ENCODE data around the gene CLSTN1. TPM values are rescaled to one million over a fixed set of nuclear protein-coding genes. Genes with fewer than 3 reads are reported as not detected.
A peak's percentile ranks its signal among the peaks of the same experiment; 100 is the strongest.

The CLSTN1 gene
- total and polyA plus RNA-seq, 2 of the 13 experiments (the other 11 are each of a cell fraction or from before 2014, with no cell fraction given), result 19.7 to 29.8 TPM

DNA sequence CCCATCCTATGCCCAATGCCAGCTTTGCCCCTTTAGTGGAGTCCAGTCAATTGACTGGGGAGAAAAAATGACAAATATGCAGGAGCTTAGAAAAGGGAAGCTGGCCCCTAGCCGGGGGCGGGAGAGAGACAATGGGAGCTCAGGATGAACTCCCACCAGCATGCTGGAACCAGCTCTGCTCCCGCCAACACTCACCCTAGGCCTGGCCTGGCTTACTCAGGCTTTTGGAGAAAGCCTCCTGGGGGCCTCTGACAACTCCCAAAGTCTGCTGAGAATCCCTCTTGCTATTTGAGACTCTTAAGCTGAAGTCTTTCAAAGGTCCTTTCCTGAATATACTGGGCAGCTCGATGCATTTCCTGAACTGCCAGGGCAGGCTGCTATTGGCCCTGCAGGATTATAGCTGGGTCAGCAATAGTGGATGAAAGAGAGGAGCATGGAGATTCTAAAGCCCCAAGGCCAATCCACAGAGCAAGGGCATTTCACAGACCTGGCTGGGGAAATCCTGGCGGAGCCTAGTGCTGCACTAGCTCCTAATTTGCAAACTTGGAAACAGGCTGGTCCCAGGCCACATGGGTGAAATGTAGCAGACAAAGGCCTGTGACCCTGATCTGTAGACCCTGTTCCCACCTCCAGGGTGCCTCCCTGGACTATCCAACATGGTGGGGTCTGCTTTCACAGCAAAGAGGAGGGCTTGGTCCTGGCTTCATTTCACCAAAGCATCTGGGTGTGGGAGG is 35.7 kb upstream of the CLSTN1 start:
- WGBS (ENCODE audit: low lambda C conversion rate), result 96% methylated on average over 4 of the region's 5 CpGs
- peak; percentile 21 for ATAC-seq

DNA sequence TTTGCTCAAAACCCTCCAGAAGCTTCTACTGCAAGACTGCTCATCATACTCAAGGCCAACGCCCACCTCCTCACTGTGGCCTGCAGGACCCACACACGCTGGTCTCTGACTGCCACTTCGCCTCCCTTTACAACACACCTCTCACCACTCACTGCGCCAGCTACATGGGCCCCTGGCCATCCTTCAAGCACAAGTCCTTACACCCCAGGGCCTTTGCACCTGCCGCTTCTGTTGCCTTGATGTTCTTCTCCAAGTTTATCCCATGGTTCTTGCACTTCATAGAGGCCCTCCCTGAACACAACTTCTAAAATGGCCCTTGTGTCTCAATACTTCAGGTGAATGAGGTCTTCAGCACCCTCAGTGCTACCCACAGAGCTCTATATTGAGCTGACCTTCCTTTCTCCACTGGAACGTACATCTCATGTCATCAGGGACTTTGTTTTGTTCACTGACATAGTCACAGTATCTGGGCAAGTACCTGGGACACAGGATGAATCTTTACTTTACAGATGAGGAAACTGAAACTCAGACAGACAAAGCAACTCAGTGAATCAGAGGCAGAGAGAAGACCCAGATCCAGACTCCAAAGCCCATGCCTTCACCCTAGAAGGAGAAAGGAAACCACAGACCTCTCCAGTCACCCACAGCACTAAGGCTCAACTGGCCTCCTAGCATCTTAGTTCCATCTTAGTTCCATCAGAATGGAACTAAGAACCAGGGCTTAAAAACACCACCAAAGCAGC is 34.7 kb upstream of the CLSTN1 start:
- no peaks in the 10 kb centered on the region for H4K20me1 ChIP-seq (ENCODE audit: insufficient read depth, low read length)
- ChIA-PET POLR2A (no interaction called here), CTCF (ENCODE audit: low intra/inter-chr PET ratio, low total read pairs) (no interaction called here)
- H3K4me3 ChIP-seq (replicated peaks in 1 of 3; ENCODE audit: insufficient read depth in 1 of 3, low read depth in 2 of 3, low read length in 3 of 3), result no peak overlapping the region
- 0 out of 2 replicates have a peak, but pooled peaks cover 3% of the 10 kb centered on the region for H3K9me3 ChIP-seq (ENCODE audit: low read length)
- no peak overlapping the region for H3K4me2 ChIP-seq (ENCODE audit: low read depth, low read length)
- WGBS (ENCODE audit: low lambda C conversion rate), result 97% methylated on average over 6 of the region's 6 CpGs
- intact Hi-C loops (cut with micrococcal nuclease; ENCODE audit: unreplicated experiment), result no loop called here
- no peak for ATAC-seq
- H2AFZ ChIP-seq (ENCODE audit: low read length), result no peak overlapping the region
- in situ Hi-C loops (cut with HindIII; ENCODE audit: extremely low pct_ligation_motif_present, low pct_unique_long_range_greater_than_20kb), result no loop called here
- peaks cover 13 to 23% of the 10 kb centered on the region in 2 experiments; a peak in 3 of 5 replicates for H3K36me3 ChIP-seq (replicated peaks in 1 of 2; ENCODE audit: control insufficient read depth in 1 of 2, insufficient read depth in 2 of 2, low read length in 2 of 2)
- H3K27ac ChIP-seq (ENCODE audit: extremely low read length, insufficient read depth, low read length), result no peak overlapping the region
- H3K27me3 ChIP-seq (ENCODE audit: control insufficient read depth in 1 of 2, insufficient read depth in 2 of 2, low read length in 2 of 2), result no peaks in the 10 kb centered on the region
- peaks cover 6% of the 10 kb centered on the region; the same call in 1 of the 2 replicates for H3K4me1 ChIP-seq (ENCODE audit: insufficient read depth, low read length)
- no peak for DNase-seq (ENCODE audit: low spot score)
- BruUV-seq (replicated peaks), result no TSS peak
- no peak for FAIRE-seq
- H3K79me2 ChIP-seq (ENCODE audit: insufficient read depth, low read length), result no peaks in the 10 kb centered on the region
- H3K9ac ChIP-seq (ENCODE audit: insufficient read depth, low read depth, low read length), result no peak overlapping the region
- no peak for TF ChIP-seq SOX13 (IDR thresholded peaks at IDR 0.05)
- no peak for TF ChIP-seq SOX13 (CRISPR knock-in tag; conservative IDR thresholded peaks at IDR 0.05 in 1 of 2, IDR thresholded peaks at IDR 0.05 in 1 of 2)
- no peak for TF ChIP-seq NFKBIZ (CRISPR knock-in tag; IDR thresholded peaks at IDR 0.05)
- TF ChIP-seq ZFP1 (CRISPR knock-in tag; IDR thresholded peaks at IDR 0.05), result no peak
- TF ChIP-seq, protein P1, sequence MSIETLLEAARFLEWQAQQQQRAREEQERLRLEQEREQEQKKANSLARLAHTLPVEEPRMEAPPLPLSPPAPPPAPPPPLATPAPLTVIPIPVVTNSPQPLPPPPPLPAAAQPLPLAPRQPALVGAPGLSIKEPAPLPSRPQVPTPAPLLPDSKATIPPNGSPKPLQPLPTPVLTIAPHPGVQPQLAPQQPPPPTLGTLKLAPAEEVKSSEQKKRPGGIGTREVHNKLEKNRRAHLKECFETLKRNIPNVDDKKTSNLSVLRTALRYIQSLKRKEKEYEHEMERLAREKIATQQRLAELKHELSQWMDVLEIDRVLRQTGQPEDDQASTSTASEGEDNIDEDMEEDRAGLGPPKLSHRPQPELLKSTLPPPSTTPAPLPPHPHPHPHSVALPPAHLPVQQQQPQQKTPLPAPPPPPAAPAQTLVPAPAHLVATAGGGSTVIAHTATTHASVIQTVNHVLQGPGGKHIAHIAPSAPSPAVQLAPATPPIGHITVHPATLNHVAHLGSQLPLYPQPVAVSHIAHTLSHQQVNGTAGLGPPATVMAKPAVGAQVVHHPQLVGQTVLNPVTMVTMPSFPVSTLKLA (IDR thresholded peaks at IDR 0.05), result no peak
- TF ChIP-seq KDM5B (CRISPR knock-in tag; IDR thresholded peaks at IDR 0.05; ENCODE audit: borderline replicate concordance), result no peak
- TF ChIP-seq, protein P2, sequence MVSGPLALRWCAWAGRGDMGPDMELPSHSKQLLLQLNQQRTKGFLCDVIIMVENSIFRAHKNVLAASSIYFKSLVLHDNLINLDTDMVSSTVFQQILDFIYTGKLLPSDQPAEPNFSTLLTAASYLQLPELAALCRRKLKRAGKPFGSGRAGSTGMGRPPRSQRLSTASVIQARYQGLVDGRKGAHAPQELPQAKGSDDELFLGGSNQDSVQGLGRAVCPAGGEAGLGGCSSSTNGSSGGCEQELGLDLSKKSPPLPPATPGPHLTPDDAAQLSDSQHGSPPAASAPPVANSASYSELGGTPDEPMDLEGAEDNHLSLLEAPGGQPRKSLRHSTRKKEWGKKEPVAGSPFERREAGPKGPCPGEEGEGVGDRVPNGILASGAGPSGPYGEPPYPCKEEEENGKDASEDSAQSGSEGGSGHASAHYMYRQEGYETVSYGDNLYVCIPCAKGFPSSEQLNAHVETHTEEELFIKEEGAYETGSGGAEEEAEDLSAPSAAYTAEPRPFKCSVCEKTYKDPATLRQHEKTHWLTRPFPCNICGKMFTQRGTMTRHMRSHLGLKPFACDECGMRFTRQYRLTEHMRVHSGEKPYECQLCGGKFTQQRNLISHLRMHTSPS (CRISPR knock-in tag; IDR thresholded peaks at IDR 0.05; ENCODE audit: low read depth), result no peak
- no peak for TF ChIP-seq ZNF75D (CRISPR knock-in tag; IDR thresholded peaks at IDR 0.05; ENCODE audit: borderline replicate concordance)

More for the DNA sequence above, 35.7 kb upstream of the CLSTN1 start:
- Histone ChIP-seq H3K9ac (ENCODE audit: insufficient read depth, low read depth, low read length) (no peak overlapping the region), H2AFZ (ENCODE audit: low read length) (no peak overlapping the region), H3K4me2 (ENCODE audit: low read depth, low read length) (no peak overlapping the region), H3K79me2 (ENCODE audit: insufficient read depth, low read length) (no peaks in the 10 kb centered on the region), H3K27me3 (ENCODE audit: control insufficient read depth in 1 of 2, insufficient read depth in 2 of 2, low read length in 2 of 2) (no peaks in the 10 kb centered on the region), H3K4me3 (replicated peaks in 1 of 3; ENCODE audit: insufficient read depth in 1 of 3, low read depth in 2 of 3, low read length in 3 of 3) (no peak overlapping the region), H3K36me3 (replicated peaks in 1 of 2; ENCODE audit: control insufficient read depth in 1 of 2, insufficient read depth in 2 of 2, low read length in 2 of 2) (peaks cover 14 to 20% of the 10 kb centered on the region in 2 experiments; a peak in 3 of 5 replicates), H3K4me1 (ENCODE audit: insufficient read depth, low read length) (peaks cover 6% of the 10 kb centered on the region; the same call in 1 of the 2 replicates), H3K27ac (ENCODE audit: extremely low read length, insufficient read depth, low read length) (no peak overlapping the region), H3K9me3 (ENCODE audit: low read length) (no peaks in the 10 kb centered on the region), H4K20me1 (ENCODE audit: insufficient read depth, low read length) (no peaks in the 10 kb centered on the region)
- FAIRE-seq, result no peak
- BruUV-seq (replicated peaks), result no TSS peak
- ChIA-PET POLR2A (no interaction called here), CTCF (ENCODE audit: low intra/inter-chr PET ratio, low total read pairs) (no interaction called here)
- intact Hi-C loops (cut with micrococcal nuclease; ENCODE audit: unreplicated experiment), result no loop called here
- no peak for DNase-seq (ENCODE audit: low spot score)
- in situ Hi-C loops (cut with HindIII; ENCODE audit: extremely low pct_ligation_motif_present, low pct_unique_long_range_greater_than_20kb), result no loop called here
- TF ChIP-seq ZNF598 (CRISPR knock-in tag; IDR thresholded peaks at IDR 0.05; ENCODE audit: borderline replicate concordance) (no peak), MAFK (conservative IDR thresholded peaks at IDR 0.05 in 1 of 2, IDR thresholded peaks at IDR 0.05 in 1 of 2; ENCODE audit: low read length in 2 of 2) (peak; percentile 71), MAFF (IDR thresholded peaks at IDR 0.05; ENCODE audit: low read depth, low read length) (peak; percentile 63)

Data from HepG2 (cell line).